ENCODE results near the gene COL16A1. TPM values are rescaled to one million over a fixed set of nuclear protein-coding genes. Genes with fewer than 3 reads are reported as not detected.

COL16A1 gene
- total and polyA plus RNA-seq, 2 of the 4 experiments (the other 2 are of a cell fraction), result 34.2 to 62.8 TPM

DNA sequence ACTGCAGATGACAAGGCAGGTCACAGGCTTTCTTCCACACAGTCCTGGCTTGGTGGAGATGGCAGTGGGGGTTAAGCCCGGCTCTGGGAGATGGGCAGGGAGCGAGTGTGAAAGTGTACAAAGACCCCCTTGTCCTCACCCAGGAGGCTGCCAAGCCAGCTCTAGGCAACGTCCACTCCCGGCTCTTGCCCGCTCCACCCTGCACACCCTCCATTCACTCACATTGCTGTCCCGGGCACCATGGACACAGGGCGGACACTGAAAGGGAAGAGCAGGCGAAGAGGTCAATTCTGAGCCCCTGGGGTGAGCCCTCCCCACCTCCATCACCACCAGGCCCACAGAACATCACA is 8.9 kb downstream of the COL16A1 start:
- H3K4me2 ChIP-seq (ENCODE audit: low read depth, low read length), result no peak overlapping the region

More for the DNA sequence above, 8.9 kb downstream of the COL16A1 start:
- no peak for ATAC-seq (ENCODE audit: low read depth)
- POLR2A ChIA-PET (ENCODE audit: unreplicated experiment), result no interaction called here
- peak overlapping the region; percentile 45 for H2BK120ac ChIP-seq (ENCODE audit: low read depth, low read length)
- no peak overlapping the region for H2BK15ac ChIP-seq (ENCODE audit: low read depth, low read length)
- H4K20me1 ChIP-seq (ENCODE audit: insufficient read depth, low read length), result no peaks in the 10 kb centered on the region
- H3K9me1 ChIP-seq (ENCODE audit: insufficient read depth, low read length), result peaks cover 25% of the 10 kb centered on the region
- no peaks in the 10 kb centered on the region for H3K27me3 ChIP-seq (ENCODE audit: control insufficient read depth, insufficient read depth, low read length)
- H3K14ac ChIP-seq (replicated peaks; ENCODE audit: low read depth, low read length), result no peak overlapping the region
- H4K5ac ChIP-seq (ENCODE audit: low read depth, low read length), result no peak overlapping the region
- no peak overlapping the region for H3K4me3 ChIP-seq (ENCODE audit: insufficient read depth, low read depth, low read length)
- intact Hi-C loops (cut with micrococcal nuclease) (no loop called here), dilution Hi-C loops (cut with HindIII; ENCODE audit: low sequenced_read_pairs, unreplicated experiment) (no loop called here), in situ Hi-C loops (cut with MboI; ENCODE audit: low sequenced_read_pairs) (no loop called here)
- H3K9ac ChIP-seq (ENCODE audit: low read depth, low read length), result no peak overlapping the region
- H3K36me3 ChIP-seq (ENCODE audit: control insufficient read depth, insufficient read depth, low read length), result peaks cover 76% of the 10 kb centered on the region
- no peak overlapping the region for H3K18ac ChIP-seq (ENCODE audit: low read depth, low read length)
- CTCF ChIA-PET, result no interaction called here
- peak overlapping the region; percentile 20; the same call in 1 of the 2 replicates for H4K91ac ChIP-seq (ENCODE audit: insufficient read depth, low read depth, low read length)
- WGBS, 2 experiments (ENCODE audit: extremely low coverage in 2 of 2, insufficient read length in 1 of 2), result no CpG with 5 or more reads among the region's 8 CpGs
- DNase-seq, result no peak
- H3K4me1 ChIP-seq (ENCODE audit: control insufficient read depth, insufficient read depth, low read length), result peaks cover 25% of the 10 kb centered on the region
- no peak overlapping the region for H3K23ac ChIP-seq (ENCODE audit: low read depth, low read length)
- no peak overlapping the region; the same call in 1 of the 2 replicates for H2BK20ac ChIP-seq (ENCODE audit: low read depth, low read length)
- no peak overlapping the region for H3K56ac ChIP-seq (ENCODE audit: extremely low read depth, insufficient read depth, low read length)
- H3K4ac ChIP-seq (ENCODE audit: low read depth, low read length), result peak overlapping the region; percentile 25; the same call in 1 of the 2 replicates
- peak overlapping the region; percentile 22 for H2BK5ac ChIP-seq (ENCODE audit: low read depth, low read length, poor library complexity, severe bottlenecking)
- no peak overlapping the region for H2AK9ac ChIP-seq (replicated peaks; ENCODE audit: low read depth, low read length, poor library complexity)
- no TSS peak for BruUV-seq (replicated peaks)
- H3K27ac ChIP-seq (ENCODE audit: insufficient read depth, low read length), result peak overlapping the region; percentile 8; the same call in 1 of the 2 replicates
- peak overlapping the region; percentile 78; the same call in 1 of the 2 replicates for H2AK5ac ChIP-seq (ENCODE audit: low read depth, low read length)
- no peak for TF ChIP-seq POLR2A (IDR thresholded peaks at IDR 0.05; ENCODE audit: low read depth, low read length)
- TF ChIP-seq SMC3 (IDR thresholded peaks at IDR 0.05; ENCODE audit: low read depth, low read length), result no peak
- no peak for TF ChIP-seq RAD21 (IDR thresholded peaks at IDR 0.05; ENCODE audit: low read length)
- no peak for TF ChIP-seq NFE2L2 (IDR thresholded peaks at IDR 0.05; ENCODE audit: low read depth, low read length)
- no peak for TF ChIP-seq MAZ (IDR thresholded peaks at IDR 0.05; ENCODE audit: borderline replicate concordance, low read depth, low read length)
- no peak for TF ChIP-seq RCOR1 (IDR thresholded peaks at IDR 0.05; ENCODE audit: insufficient replicate concordance, low read length)
- no peak for TF ChIP-seq RFX5 (IDR thresholded peaks at IDR 0.05; ENCODE audit: low read depth, low read length)
- TF ChIP-seq, protein P1, sequence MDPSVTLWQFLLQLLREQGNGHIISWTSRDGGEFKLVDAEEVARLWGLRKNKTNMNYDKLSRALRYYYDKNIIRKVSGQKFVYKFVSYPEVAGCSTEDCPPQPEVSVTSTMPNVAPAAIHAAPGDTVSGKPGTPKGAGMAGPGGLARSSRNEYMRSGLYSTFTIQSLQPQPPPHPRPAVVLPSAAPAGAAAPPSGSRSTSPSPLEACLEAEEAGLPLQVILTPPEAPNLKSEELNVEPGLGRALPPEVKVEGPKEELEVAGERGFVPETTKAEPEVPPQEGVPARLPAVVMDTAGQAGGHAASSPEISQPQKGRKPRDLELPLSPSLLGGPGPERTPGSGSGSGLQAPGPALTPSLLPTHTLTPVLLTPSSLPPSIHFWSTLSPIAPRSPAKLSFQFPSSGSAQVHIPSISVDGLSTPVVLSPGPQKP (IDR thresholded peaks at IDR 0.05; ENCODE audit: borderline replicate concordance, low read depth, low read length), result no peak
- TF ChIP-seq MXI1 (IDR thresholded peaks at IDR 0.05; ENCODE audit: borderline replicate concordance, low read depth, low read length), result no peak
- no peak for TF ChIP-seq MAFK (IDR thresholded peaks at IDR 0.05; ENCODE audit: low read depth, low read length)
- no peak for TF ChIP-seq CHD1 (IDR thresholded peaks at IDR 0.05; ENCODE audit: low read depth, low read length)
- TF ChIP-seq, protein P2, sequence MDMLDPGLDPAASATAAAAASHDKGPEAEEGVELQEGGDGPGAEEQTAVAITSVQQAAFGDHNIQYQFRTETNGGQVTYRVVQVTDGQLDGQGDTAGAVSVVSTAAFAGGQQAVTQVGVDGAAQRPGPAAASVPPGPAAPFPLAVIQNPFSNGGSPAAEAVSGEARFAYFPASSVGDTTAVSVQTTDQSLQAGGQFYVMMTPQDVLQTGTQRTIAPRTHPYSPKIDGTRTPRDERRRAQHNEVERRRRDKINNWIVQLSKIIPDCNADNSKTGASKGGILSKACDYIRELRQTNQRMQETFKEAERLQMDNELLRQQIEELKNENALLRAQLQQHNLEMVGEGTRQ (IDR thresholded peaks at IDR 0.05; ENCODE audit: low read depth, low read length), result no peak
- TF ChIP-seq FOS (IDR thresholded peaks at IDR 0.05; ENCODE audit: low read depth, low read length), result no peak
- TF ChIP-seq BHLHE40 (IDR thresholded peaks at IDR 0.05; ENCODE audit: low read depth, low read length), result no peak
- no peak for TF ChIP-seq CEBPB (IDR thresholded peaks at IDR 0.05; ENCODE audit: low read depth, low read length)
- TF ChIP-seq, protein P3, sequence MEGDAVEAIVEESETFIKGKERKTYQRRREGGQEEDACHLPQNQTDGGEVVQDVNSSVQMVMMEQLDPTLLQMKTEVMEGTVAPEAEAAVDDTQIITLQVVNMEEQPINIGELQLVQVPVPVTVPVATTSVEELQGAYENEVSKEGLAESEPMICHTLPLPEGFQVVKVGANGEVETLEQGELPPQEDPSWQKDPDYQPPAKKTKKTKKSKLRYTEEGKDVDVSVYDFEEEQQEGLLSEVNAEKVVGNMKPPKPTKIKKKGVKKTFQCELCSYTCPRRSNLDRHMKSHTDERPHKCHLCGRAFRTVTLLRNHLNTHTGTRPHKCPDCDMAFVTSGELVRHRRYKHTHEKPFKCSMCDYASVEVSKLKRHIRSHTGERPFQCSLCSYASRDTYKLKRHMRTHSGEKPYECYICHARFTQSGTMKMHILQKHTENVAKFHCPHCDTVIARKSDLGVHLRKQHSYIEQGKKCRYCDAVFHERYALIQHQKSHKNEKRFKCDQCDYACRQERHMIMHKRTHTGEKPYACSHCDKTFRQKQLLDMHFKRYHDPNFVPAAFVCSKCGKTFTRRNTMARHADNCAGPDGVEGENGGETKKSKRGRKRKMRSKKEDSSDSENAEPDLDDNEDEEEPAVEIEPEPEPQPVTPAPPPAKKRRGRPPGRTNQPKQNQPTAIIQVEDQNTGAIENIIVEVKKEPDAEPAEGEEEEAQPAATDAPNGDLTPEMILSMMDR (conservative IDR thresholded peaks at IDR 0.05; ENCODE audit: low read depth, low read length), result no peak
- H3K79me1 ChIP-seq (ENCODE audit: low read depth in 1 of 2, low read length in 2 of 2), result peaks cover 2 to 59% of the 10 kb centered on the region in 2 experiments; a peak in 3 of 4 replicates
- H4K8ac ChIP-seq (ENCODE audit: low read depth in 2 of 2, low read length in 2 of 2), result no peak overlapping the region; a peak in 1 of 4 replicates
- H3K9me3 ChIP-seq (ENCODE audit: control insufficient read depth, insufficient read depth, low read length), result no peaks in the 10 kb centered on the region
- no peak overlapping the region for H2AFZ ChIP-seq (replicated peaks; ENCODE audit: low read length, poor library complexity)

All from IMR-90 (cell line).